H1 (cell line): ENCODE results near the gene NAA11. TPM values are rescaled to one million over a fixed set of nuclear protein-coding genes. Genes with fewer than 3 reads are reported as not detected.

Experiments
- BRCA1 ChIP-seq: IDR thresholded peaks from 2 replicates; pipeline ENCODE4 v1.6.1; 2012; ENCODE audit warnings: low read depth, low read length, improper control_type of control experiment
- CBX5 ChIP-seq: fragments of 300-800, 300-1000 bp; sonication (generic); IDR thresholded peaks from 2 replicates; pipeline ENCODE4 v1.7.1; 2016; ENCODE audit warnings: antibody characterized with exemption, low read length, low read depth
- EZH2 ChIP-seq: fragments of 200-600 bp; sonication (generic); IDR thresholded peaks from 2 replicates; pipeline ENCODE4 v1.7.1; 2012; ENCODE audit warnings: low read depth, mild to moderate bottlenecking, moderate library complexity, low read length, inconsistent platforms; ENCODE audit not compliant: severe bottlenecking
- MAFK ChIP-seq: IDR thresholded peaks from 2 replicates; pipeline ENCODE4 v1.6.1; 2012; ENCODE audit warnings: low read depth, mild to moderate bottlenecking, improper control_type of control experiment, low read length
- NRF1 ChIP-seq: IDR thresholded peaks from 2 replicates; pipeline ENCODE4 v1.6.1; 2011; ENCODE audit warnings: mild to moderate bottlenecking, low read depth, low read length, improper control_type of control experiment
- POLR2AphosphoS5 ChIP-seq: IDR thresholded peaks from 2 replicates; pipeline ENCODE4 v1.6.1; 2011; ENCODE audit warnings: low read depth, low read length
- SIX5 ChIP-seq: IDR thresholded peaks from 2 replicates; pipeline ENCODE4 v1.6.1; 2011; ENCODE audit warnings: mild to moderate bottlenecking, low read depth, low read length
- TCF12 ChIP-seq: IDR thresholded peaks from 2 replicates; pipeline ENCODE4 v1.6.1; 2011; ENCODE audit warnings: low read depth, mild to moderate bottlenecking, low read length
- polyA plus RNA-seq, 7 experiments: library from polyadenylated mRNA; depleted of rRNA in 3 of 7; stranded (reverse) in 5 of 7; unstranded in 2 of 7; fragments of >200 nt in 5 of 7; fragments of 200-250 nt in 2 of 7; gene quantifications; 1 replicate in 5 of 7; 2 replicates in 1 of 7; 4 replicates in 1 of 7; pipeline versions ENCODE4 v1.2.1 to v1.2.3, GENCODE V29; 2011 to 2013; ENCODE audit warnings: missing spikeins in 2 of 7, mixed read lengths in 2 of 7
- total RNA-seq: library from RNA; stranded (reverse); fragmentation: NEBNext Ultra II Directional; extraction: Animal tissue kit (Norgen Biotek cat#: 25700); gene quantifications from 2 replicates; pipeline ENCODE4 v1.2.1, GENCODE V29; 2021
- TF ChIP-seq, protein P1 (sequence below): IDR thresholded peaks from 2 replicates; pipeline ENCODE4 v1.6.1; 2012; ENCODE audit warnings: inconsistent platforms

NAA11 gene
- total and polyA plus RNA-seq, 2 of the 8 experiments (the other 6 are each of a cell fraction or from before 2014, with no cell fraction given): not detected

DNA sequence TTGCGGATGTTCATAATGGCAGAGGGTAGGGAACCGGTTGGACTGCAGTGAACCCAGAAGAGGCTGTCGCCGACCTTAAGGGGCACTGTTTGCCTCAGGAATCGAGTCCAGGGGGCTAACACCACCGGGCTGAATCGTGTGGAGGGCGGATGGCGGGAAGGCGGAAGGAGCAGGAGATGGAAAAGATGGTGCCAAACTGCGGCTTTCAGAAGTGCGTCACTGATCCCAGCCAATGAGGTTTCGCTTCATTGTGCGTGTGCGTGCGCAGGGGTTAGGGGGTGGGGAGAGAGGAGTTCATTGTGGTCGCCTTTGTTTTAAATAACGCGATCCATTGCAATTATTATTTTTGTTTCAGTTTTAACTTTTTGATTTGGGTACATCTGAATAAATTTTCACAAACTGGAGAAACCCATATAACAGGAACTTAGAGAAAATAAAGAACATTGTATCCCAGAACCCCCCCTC, at the start of gene NAA11 (continued):
- TF ChIP-seq, protein P1, sequence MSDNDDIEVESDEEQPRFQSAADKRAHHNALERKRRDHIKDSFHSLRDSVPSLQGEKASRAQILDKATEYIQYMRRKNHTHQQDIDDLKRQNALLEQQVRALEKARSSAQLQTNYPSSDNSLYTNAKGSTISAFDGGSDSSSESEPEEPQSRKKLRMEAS: no peak
- TF ChIP-seq EZH2 (no peak), SIX5 (no peak), TCF12 (no peak), NRF1 (no peak), CBX5 (no peak), BRCA1 (no peak), MAFK (no peak), POLR2AphosphoS5 (no peak)
- TF ChIP-seq, all 59 proteins: peak for 0
